GM12878 (cell line): ENCODE measurements around the gene TBX10. TPM values are rescaled to one million over a fixed set of nuclear protein-coding genes. Genes with fewer than 3 reads are reported as not detected.
A peak's percentile ranks its signal among the peaks of the same experiment; 100 is the strongest.

Experiments used
- ATAC-seq: fragments of 200-7000 bp; cut with Tn5 transposase; 3 replicates; pipeline ENCODE4 v1.9.1; 2020; ENCODE audit warnings: mild to moderate bottlenecking, moderate library complexity
- BruUV-seq: library from RNA; stranded (reverse); fragments of 400-500 nt; replicated peaks from 2 replicates; lab custom pipeline; 2021; lab: Mats Ljungman, UMichigan
- CTCF ChIA-PET: fragments of 300-600 bp; sonication (Branson Sonifier 250); formaldehyde crosslinking; extraction: SDS; loops from one replicate; lab custom pipeline; 2021; ENCODE audit warnings: inconsistent platforms; lab: Yijun Ruan, JAX
- POLR2A ChIA-PET: fragments of 350-600 bp; formaldehyde crosslinking; extraction: SDS; loops from one replicate; lab custom pipeline; 2021; ENCODE audit warnings: inconsistent platforms; lab: Charles Lee
- RAD21 ChIA-PET: fragments of 300-600 bp; sonication (Branson Sonifier 250); formaldehyde crosslinking; loops from one replicate; lab custom pipeline; 2023; ENCODE audit warnings: antibody characterized with exemption; ENCODE audit not compliant: unreplicated experiment; lab: Charles Lee
- SMC1A ChIA-PET: fragments of 300-600 bp; sonication (Branson Sonifier 250); formaldehyde crosslinking; loops from one replicate; lab custom pipeline; 2023; ENCODE audit not compliant: unreplicated experiment, uncharacterized antibody; lab: Charles Lee
- DNase-seq: peaks from one replicate; pipeline ENCODE4 v3.0.0-alpha.2; 2011; ENCODE audit warnings: low read depth, low spot score
- FAIRE-seq: peaks from 3 replicates; lab custom pipeline; 2011; peaks lifted over from hg19 to GRCh38; lab: Jason Lieb, UNC
- H2AFZ ChIP-seq: 2 replicates; pipeline ENCODE4 v1.6.0; 2011; ENCODE audit warnings: low read depth, low read length, control low read depth; ENCODE audit not compliant: control insufficient read depth
- H3K27ac ChIP-seq: 2 replicates; pipeline ENCODE4 v1.5.1; 2011; ENCODE audit warnings: control low read depth; ENCODE audit not compliant: control insufficient read depth, insufficient read depth
- H3K27me3 ChIP-seq, 2 experiments: replicated peaks in 1 of 2; 2 replicates each; pipeline versions ENCODE4 v1.6.0 to v1.6.1; 2011; ENCODE audit warnings: low read length in 1 of 2; ENCODE audit not compliant: control insufficient read depth in 2 of 2, insufficient read depth in 2 of 2
- H3K36me3 ChIP-seq, 2 experiments: 2 replicates each; pipeline ENCODE4 v1.5.1; 2011; ENCODE audit warnings: low read length in 1 of 2; ENCODE audit not compliant: control insufficient read depth in 2 of 2, insufficient read depth in 2 of 2
- H3K4me1 ChIP-seq: 2 replicates; pipeline ENCODE4 v1.6.1; 2011; ENCODE audit warnings: mild to moderate bottlenecking, low read length, moderate library complexity, mixed read lengths; ENCODE audit not compliant: control insufficient read depth, insufficient read depth
- H3K4me2 ChIP-seq: 2 replicates; pipeline ENCODE4 v1.6.0; 2011; ENCODE audit warnings: control low read depth; ENCODE audit not compliant: control insufficient read depth, insufficient read depth
- H3K4me3 ChIP-seq: fragments of 200-600 bp; sonication (generic); 2 replicates; pipeline ENCODE4 v1.5.1; 2016
- H3K79me2 ChIP-seq: 2 replicates; pipeline ENCODE4 v1.6.0; 2011; ENCODE audit warnings: low read length; ENCODE audit not compliant: control insufficient read depth, insufficient read depth
- H3K9ac ChIP-seq: 2 replicates; pipeline ENCODE4 v1.8.0; 2011; ENCODE audit warnings: low read length, control low read depth, mixed read lengths; ENCODE audit not compliant: control insufficient read depth, insufficient read depth
- H3K9me3 ChIP-seq: replicated peaks from 3 replicates; pipeline ENCODE4 v1.5.1; 2011; ENCODE audit warnings: mild to moderate bottlenecking, low read length; ENCODE audit not compliant: control insufficient read depth, insufficient read depth
- H4K20me1 ChIP-seq: 2 replicates; pipeline ENCODE4 v1.6.0; 2011; ENCODE audit not compliant: control insufficient read depth, insufficient read depth
- MEF2A ChIP-seq: IDR thresholded peaks from 2 replicates; pipeline ENCODE4 v1.6.1; 2011; ENCODE audit warnings: low read depth, mild to moderate bottlenecking, low read length, moderate library complexity; ENCODE audit not compliant: insufficient read depth
- SREBF1 ChIP-seq: IDR thresholded peaks from 2 replicates; pipeline ENCODE4 v1.6.1; 2012; ENCODE audit warnings: mild to moderate bottlenecking, low read length
- TBL1XR1 ChIP-seq: IDR thresholded peaks from 2 replicates; pipeline ENCODE4 v1.6.1; 2012; ENCODE audit warnings: low read depth, low read length, improper control_type of control experiment
- WGBS: methylation state at CpG from one replicate; pipeline ENCODE4 v1.1.6; 2016; ENCODE audit warnings: low lambda C conversion rate; ENCODE audit not compliant: insufficient replicate concordance, insufficient coverage; ENCODE audit errors: missing lambda C conversion rate; 5-methylcytosine and 5-hydroxymethylcytosine counted together
- in situ Hi-C: fragments of 300-500 bp; cut with MboI; formaldehyde crosslinking; loops from 9 replicates; pipeline ENCODE4 v1.14.3; 2018; ENCODE audit warnings: mixed read lengths
- intact Hi-C: fragments of 100-400 bp; cut with micrococcal nuclease; formaldehyde crosslinking; loops from one replicate; pipeline ENCODE4 v1.14.2; 2022; ENCODE audit not compliant: unreplicated experiment
- polyA plus RNA-seq, 11 experiments: library from polyadenylated mRNA; depleted of rRNA in 4 of 11; unstranded in 6 of 11; stranded (reverse) in 5 of 11; fragments of >200 nt; fragmentation: Nextera tagmentation in 4 of 11; fragmentation: Illumina TruSeq in 1 of 11; extraction: Ambion mirVana in 4 of 11; extraction: Trizol in 1 of 11; gene quantifications; 1 replicate in 1 of 11; 2 replicates in 10 of 11; pipeline versions ENCODE4 v1.2.1 to v1.2.3, GENCODE V29; 2011 to 2016; ENCODE audit warnings: inconsistent platforms in 2 of 11, missing spikeins in 2 of 11, low read depth in 1 of 11
- total RNA-seq, 4 experiments: library from RNA; depleted of rRNA in 3 of 4; stranded (reverse); fragments of >200 nt in 3 of 4; fragmentation: Illumina TruSeq in 1 of 4; extraction: Trizol in 1 of 4; gene quantifications; 2 replicates each; pipeline versions ENCODE4 v1.2.1 to v1.2.3, GENCODE V29; 2013 to 2021
- TF ChIP-seq, protein P1 (sequence below): fragments of 450-650 bp; formaldehyde crosslinking; IDR thresholded peaks from 2 replicates; pipeline ENCODE4 v1.4.0; 2022; ENCODE audit warnings: mild to moderate bottlenecking, moderate library complexity
- TF ChIP-seq, protein P2 (sequence below): IDR thresholded peaks from 2 replicates; pipeline ENCODE4 v1.6.1; 2011; ENCODE audit warnings: borderline replicate concordance, low read depth, mild to moderate bottlenecking, moderate library complexity, mixed read lengths, low read length; ENCODE audit not compliant: insufficient read depth; ENCODE audit errors: extremely low read length
- TF ChIP-seq, protein P3 (sequence below): fragments of 450-650 bp; IDR thresholded peaks from 2 replicates; pipeline ENCODE4 v1.6.1; 2017; ENCODE audit warnings: mild to moderate bottlenecking
- TF ChIP-seq, protein P4 (sequence below): fragments of 150-350 bp; IDR thresholded peaks from 2 replicates; pipeline ENCODE4 v1.6.1; 2016; ENCODE audit warnings: low read depth, low read length

Gene TBX10
- total and polyA plus RNA-seq, 10 of the 15 experiments (the other 5 are each of a cell fraction or from before 2014, with no cell fraction given), result 0.10 to 0.44 (median 0.20) TPM; not detected in 4

DNA sequence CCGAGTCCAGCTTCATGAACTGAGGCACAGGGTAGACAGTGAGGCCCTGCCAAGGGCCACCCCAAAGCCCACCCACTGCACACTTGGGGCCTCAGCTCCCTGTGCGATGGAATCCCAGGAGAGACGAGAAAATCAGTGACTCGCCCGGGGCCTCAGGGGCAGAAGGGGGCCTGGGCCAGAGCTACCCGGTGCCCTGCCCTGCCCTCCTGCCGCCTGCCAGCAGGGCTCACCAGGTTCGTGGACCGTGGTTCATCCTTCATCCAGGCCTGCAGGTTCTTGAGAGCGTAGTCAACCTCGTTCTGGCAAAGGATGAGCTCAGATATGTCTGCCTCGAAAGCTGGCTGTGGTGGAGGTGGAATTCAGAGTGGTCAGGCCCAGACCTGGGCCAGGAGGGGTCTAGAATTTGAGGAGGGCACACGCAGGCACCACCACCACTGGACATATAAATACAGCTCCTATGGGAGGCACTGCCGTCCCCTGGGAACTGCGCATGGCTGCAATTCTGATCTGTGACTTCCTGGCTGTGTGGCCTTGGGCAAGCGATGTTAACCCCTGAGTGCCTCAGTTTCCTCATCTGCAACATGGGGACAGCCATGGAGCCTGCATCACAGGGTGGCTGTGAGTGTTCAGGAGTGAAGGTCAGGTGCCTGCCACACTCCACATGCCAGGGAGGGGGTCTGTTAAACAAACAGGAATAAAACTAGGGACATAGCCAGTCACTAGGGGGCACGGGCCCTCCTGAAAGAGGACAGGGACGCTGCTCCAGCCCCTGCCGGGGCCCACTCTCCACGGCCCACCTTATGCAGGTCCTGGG lies 27.3 kb upstream of the TBX10 start:
- no TSS peak for BruUV-seq
- Histone ChIP-seq H4K20me1 (no peaks in the 10 kb centered on the region), H3K9ac (no peak overlapping the region), H3K79me2 (no peaks in the 10 kb centered on the region), H3K4me3 (no peak overlapping the region), H3K27me3 (peaks cover 0 to 2% of the 10 kb centered on the region in 2 experiments; a peak in 2 of 4 replicates), H3K27ac (no peak overlapping the region), H3K4me2 (no peak overlapping the region), H3K9me3 (no peaks in the 10 kb centered on the region; the same call in 2 of the 3 replicates), H3K4me1 (peaks cover 9% of the 10 kb centered on the region; the same call in 1 of the 2 replicates), H2AFZ (no peak overlapping the region), H3K36me3 (no peaks in the 10 kb centered on the region)
- intact Hi-C loops (no loop called here), in situ Hi-C loops (no loop called here)
- 12% methylated on average over 20 of the region's 20 CpGs for WGBS
- ChIA-PET SMC1A (interaction anchor here (0.6 to 1.1 kb wide), 2 partner anchors 24 to 34 kb away, joined by 4 to 6 read pairs; no protein-coding TSS in a partner anchor), RAD21 (interaction anchor here (1.2 kb wide), 1 partner anchor 18 kb away, joined by 3 read pairs; no protein-coding TSS in a partner anchor), CTCF (interaction anchor here (0.6 to 2.3 kb wide), 7 partner anchors 8 to 38 kb away, joined by 3 to 9 read pairs (median 5); partner anchors contain the start of genes ACY3 and NUDT8), POLR2A (no interaction called here)
- ATAC-seq, result peak; percentile 25; the same call in 2 of the 3 replicates
- no peak for FAIRE-seq
- no peak for DNase-seq
- TF ChIP-seq, protein P1, sequence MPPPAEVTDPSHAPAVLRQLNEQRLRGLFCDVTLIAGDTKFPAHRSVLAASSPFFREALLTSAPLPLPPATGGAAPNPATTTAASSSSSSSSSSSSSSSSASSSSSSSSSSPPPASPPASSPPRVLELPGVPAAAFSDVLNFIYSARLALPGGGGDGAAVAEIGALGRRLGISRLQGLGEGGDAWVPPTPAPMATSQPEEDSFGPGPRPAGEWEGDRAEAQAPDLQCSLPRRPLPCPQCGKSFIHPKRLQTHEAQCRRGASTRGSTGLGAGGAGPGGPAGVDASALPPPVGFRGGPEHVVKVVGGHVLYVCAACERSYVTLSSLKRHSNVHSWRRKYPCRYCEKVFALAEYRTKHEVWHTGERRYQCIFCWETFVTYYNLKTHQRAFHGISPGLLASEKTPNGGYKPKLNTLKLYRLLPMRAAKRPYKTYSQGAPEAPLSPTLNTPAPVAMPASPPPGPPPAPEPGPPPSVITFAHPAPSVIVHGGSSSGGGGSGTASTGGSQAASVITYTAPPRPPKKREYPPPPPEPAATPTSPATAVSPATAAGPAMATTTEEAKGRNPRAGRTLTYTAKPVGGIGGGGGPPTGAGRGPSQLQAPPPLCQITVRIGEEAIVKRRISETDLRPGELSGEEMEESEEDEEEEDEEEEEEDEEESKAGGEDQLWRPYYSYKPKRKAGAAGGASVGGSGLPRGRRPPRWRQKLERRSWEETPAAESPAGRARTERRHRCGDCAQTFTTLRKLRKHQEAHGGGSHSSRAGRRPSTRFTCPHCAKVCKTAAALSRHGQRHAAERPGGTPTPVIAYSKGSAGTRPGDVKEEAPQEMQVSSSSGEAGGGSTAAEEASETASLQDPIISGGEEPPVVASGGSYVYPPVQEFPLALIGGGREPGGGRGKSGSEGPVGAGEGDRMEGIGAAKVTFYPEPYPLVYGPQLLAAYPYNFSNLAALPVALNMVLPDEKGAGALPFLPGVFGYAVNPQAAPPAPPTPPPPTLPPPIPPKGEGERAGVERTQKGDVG, result no peak
- TF ChIP-seq, protein P2, sequence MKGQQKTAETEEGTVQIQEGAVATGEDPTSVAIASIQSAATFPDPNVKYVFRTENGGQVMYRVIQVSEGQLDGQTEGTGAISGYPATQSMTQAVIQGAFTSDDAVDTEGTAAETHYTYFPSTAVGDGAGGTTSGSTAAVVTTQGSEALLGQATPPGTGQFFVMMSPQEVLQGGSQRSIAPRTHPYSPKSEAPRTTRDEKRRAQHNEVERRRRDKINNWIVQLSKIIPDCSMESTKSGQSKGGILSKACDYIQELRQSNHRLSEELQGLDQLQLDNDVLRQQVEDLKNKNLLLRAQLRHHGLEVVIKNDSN, result no peak
- TF ChIP-seq, protein P3, sequence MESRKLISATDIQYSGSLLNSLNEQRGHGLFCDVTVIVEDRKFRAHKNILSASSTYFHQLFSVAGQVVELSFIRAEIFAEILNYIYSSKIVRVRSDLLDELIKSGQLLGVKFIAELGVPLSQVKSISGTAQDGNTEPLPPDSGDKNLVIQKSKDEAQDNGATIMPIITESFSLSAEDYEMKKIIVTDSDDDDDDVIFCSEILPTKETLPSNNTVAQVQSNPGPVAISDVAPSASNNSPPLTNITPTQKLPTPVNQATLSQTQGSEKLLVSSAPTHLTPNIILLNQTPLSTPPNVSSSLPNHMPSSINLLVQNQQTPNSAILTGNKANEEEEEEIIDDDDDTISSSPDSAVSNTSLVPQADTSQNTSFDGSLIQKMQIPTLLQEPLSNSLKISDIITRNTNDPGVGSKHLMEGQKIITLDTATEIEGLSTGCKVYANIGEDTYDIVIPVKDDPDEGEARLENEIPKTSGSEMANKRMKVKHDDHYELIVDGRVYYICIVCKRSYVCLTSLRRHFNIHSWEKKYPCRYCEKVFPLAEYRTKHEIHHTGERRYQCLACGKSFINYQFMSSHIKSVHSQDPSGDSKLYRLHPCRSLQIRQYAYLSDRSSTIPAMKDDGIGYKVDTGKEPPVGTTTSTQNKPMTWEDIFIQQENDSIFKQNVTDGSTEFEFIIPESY, result no peak
- TF ChIP-seq SREBF1, result no peak
- no peak for TF ChIP-seq MEF2A
- TF ChIP-seq, protein P4, sequence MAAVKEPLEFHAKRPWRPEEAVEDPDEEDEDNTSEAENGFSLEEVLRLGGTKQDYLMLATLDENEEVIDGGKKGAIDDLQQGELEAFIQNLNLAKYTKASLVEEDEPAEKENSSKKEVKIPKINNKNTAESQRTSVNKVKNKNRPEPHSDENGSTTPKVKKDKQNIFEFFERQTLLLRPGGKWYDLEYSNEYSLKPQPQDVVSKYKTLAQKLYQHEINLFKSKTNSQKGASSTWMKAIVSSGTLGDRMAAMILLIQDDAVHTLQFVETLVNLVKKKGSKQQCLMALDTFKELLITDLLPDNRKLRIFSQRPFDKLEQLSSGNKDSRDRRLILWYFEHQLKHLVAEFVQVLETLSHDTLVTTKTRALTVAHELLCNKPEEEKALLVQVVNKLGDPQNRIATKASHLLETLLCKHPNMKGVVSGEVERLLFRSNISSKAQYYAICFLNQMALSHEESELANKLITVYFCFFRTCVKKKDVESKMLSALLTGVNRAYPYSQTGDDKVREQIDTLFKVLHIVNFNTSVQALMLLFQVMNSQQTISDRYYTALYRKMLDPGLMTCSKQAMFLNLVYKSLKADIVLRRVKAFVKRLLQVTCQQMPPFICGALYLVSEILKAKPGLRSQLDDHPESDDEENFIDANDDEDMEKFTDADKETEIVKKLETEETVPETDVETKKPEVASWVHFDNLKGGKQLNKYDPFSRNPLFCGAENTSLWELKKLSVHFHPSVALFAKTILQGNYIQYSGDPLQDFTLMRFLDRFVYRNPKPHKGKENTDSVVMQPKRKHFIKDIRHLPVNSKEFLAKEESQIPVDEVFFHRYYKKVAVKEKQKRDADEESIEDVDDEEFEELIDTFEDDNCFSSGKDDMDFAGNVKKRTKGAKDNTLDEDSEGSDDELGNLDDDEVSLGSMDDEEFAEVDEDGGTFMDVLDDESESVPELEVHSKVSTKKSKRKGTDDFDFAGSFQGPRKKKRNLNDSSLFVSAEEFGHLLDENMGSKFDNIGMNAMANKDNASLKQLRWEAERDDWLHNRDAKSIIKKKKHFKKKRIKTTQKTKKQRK, result no peak
- no peak for TF ChIP-seq TBL1XR1
